NT2/D1 (cell line): Measurements from ENCODE around the gene KIF19.

Experiments used
- SUZ12 ChIP-seq: IDR thresholded peaks from 2 replicates; pipeline ENCODE4 v1.6.1; 2011; ENCODE audit not compliant: insufficient read length, insufficient read depth; ENCODE audit errors: extremely low read depth
- ZNF274 ChIP-seq: IDR thresholded peaks from 2 replicates; pipeline ENCODE4 v1.6.1; 2011; ENCODE audit warnings: mild to moderate bottlenecking, low read depth, low read length

GRCh38 chr17:74394275-74394950 lies 68.4 kb downstream of the KIF19 start:
- no peak for TF ChIP-seq SUZ12
- TF ChIP-seq ZNF274 = no peak
